Retinal pigment epithelial cell (primary cell): ENCODE measurements around the gene GRIN2A.
A peak's percentile ranks its signal among the peaks of the same experiment; 100 is the strongest.

Experiments used
- DNase-seq: peaks from one replicate; pipeline ENCODE4 v3.0.0-alpha.2; 2010; ENCODE audit warnings: low read depth
- H3K4me3 ChIP-seq: 2 replicates; pipeline ENCODE4 v1.5.1; 2011; ENCODE audit warnings: mild to moderate bottlenecking, low read length, control low read depth, moderate library complexity
- TF ChIP-seq, protein P1 (sequence below): conservative IDR thresholded peaks from 2 replicates; pipeline ENCODE4 v1.5.1; 2011; ENCODE audit warnings: low read depth, low read length, control low read depth, inconsistent platforms

The GRIN2A gene

DNA sequence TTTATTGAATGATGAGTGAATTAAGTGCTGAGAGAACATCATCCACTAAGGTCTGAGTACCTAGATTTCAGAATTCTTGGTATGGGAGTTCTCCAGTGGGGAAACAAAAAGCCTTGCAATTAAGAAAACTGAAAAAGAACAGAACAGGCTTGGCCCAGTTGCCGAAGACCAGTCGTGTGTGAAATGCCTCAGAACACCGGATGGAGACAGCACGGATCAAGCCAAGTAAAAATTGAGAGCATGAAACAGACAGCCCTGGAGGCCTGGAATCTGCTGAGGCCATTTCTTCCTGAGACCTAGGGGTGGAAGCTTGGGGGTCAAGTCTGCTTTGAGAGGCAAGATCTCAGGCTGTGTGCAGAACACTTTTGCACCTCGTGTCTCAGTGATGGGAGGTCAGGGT lies 43.3 kb downstream of the GRIN2A start:
- DNase-seq = no peak
- no peak overlapping the region for H3K4me3 ChIP-seq
- TF ChIP-seq, protein P1, sequence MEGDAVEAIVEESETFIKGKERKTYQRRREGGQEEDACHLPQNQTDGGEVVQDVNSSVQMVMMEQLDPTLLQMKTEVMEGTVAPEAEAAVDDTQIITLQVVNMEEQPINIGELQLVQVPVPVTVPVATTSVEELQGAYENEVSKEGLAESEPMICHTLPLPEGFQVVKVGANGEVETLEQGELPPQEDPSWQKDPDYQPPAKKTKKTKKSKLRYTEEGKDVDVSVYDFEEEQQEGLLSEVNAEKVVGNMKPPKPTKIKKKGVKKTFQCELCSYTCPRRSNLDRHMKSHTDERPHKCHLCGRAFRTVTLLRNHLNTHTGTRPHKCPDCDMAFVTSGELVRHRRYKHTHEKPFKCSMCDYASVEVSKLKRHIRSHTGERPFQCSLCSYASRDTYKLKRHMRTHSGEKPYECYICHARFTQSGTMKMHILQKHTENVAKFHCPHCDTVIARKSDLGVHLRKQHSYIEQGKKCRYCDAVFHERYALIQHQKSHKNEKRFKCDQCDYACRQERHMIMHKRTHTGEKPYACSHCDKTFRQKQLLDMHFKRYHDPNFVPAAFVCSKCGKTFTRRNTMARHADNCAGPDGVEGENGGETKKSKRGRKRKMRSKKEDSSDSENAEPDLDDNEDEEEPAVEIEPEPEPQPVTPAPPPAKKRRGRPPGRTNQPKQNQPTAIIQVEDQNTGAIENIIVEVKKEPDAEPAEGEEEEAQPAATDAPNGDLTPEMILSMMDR = no peak

DNA sequence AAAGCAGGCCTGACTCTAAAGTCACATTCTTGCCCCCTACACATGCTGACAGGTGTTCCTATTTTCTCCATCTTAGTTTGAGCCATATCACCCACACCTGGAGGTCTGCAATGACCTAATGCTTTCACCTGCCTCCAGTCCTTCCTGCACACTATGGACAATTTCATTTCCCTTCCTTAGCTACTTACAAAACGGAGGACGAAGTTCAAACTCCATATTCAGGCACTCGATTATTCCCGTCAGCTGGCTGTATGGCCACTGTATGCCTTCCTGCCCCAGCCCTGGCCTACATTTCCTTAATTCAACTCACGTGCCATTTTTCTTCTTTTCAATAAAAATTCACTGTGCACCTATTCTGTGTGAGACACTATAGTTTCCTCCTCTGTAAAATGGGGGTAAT lies 44.9 kb downstream of the GRIN2A start:
- no peak for DNase-seq
- no peak overlapping the region for H3K4me3 ChIP-seq
- TF ChIP-seq, protein P1 = no peak

DNA sequence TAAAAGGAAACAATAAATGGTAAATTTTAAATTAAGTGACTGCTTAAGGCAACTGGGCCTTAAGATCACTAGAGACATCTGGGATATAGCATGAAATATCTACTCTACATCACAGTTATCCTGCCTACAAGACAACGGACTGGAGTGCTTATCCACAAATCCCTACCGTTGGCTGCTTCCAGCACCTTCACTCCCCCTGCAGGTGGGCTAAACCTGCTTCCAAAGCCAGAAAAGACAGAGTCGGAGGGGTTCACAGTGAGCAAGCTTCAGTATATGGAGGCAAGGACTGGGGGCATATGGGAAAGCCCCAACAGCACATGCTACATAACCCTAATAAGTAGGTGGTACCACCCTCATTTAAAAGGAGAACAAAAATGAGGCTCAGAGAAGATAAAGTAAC lies 45.3 kb downstream of the GRIN2A start:
- DNase-seq = no peak
- TF ChIP-seq, protein P1 = peak; percentile 26

DNA sequence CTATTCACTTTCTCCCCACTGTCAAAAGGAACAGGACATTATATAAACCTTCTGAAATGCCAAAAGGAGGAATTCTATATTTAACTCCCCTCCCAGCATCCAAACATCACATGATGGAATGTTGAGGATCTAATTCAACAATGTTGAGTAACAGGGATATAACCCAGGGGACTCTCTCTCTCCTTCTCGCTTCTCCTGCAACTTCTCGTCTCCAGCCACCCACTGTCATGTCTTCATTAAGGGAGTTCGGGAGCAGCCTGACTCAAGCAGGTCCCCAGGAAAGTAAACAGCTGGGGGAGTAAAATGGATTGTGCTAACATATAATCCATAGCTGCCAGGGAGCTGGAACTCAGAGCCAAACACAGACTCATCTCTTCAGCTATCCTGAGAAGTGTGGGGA lies 51.7 kb downstream of the GRIN2A start:
- H3K4me3 ChIP-seq = no peak overlapping the region
- DNase-seq = no peak
- TF ChIP-seq, protein P1 = no peak

More for the DNA sequence above, 45.3 kb downstream of the GRIN2A start:
- H3K4me3 ChIP-seq = no peak overlapping the region

DNA sequence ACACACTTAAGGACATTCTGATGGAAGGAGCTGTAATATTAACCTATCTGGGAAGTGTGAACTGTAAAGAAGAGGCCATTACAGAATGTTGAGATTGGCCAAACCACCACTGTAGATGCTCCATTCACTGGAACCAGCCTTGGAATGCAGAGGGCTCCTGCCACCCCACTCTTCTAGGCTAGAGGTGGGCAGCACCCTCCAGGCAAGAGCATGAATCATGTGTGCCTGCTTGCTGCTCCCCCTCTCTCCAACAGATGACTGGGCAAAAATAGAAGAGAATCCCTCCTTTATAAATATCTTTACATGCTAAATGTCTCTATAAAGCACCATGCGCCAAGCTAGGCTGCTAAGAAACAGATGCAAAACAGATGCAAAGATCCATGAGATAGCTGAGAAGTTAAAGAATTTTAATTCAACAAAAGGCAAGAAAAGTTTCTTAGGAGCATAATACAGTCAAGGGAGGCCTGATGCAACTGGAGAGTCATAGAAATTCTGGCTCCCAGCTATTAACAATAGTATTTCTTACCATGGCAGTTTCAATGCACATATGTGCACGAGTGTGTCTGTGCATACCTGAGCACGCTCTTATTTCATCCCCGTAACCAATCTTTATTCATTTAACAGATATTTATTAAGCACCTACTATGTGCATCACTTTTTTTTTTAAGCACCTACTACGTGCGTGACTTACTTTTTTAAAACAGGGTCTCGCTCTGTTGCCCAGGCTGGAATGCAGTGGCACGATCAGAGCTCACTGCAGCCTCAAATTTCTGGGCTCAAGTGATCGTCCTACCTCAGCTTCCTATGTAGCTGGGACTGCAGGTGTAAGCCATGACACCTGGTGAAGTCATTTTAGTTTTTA lies 53.6 kb downstream of the GRIN2A start:
- no peak for DNase-seq
- TF ChIP-seq, protein P1 = no peak
- H3K4me3 ChIP-seq = no peak overlapping the region

DNA sequence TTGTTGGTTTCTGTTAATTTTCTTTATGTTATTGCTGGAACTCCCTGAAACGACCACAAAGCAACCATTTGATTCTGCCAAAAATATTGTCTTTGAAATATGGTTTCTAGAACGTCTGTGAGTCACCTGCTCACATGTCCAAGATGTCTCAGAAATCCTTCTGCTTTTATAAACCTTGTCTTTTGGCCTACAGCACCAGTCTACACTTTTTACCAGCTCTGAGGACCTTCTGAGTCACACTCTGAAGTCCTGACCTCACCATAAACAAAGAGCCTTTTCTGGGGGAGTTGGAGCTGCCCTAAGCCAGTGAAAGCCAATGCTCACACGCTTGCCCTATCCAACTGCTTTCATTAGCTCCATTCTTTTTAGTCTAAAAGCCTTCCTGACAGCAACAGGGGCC lies 55.5 kb downstream of the GRIN2A start:
- H3K4me3 ChIP-seq = no peak overlapping the region

More for the DNA sequence above, 55.5 kb downstream of the GRIN2A start:
- DNase-seq = peak; percentile 75
- TF ChIP-seq, protein P1 = no peak
